Hepatocyte (in vitro differentiated cells): ENCODE measurements around the gene ALDH1B1. TPM values are rescaled to one million over a fixed set of nuclear protein-coding genes. Genes with fewer than 3 reads are reported as not detected.

Experiments
- DNase-seq: peaks from one replicate; pipeline ENCODE4 v3.0.0-alpha.2; 2016; ENCODE audit warnings: low spot score
- H2AFZ ChIP-seq: fragments of 200-600 bp; sonication (generic); 2 replicates; pipeline ENCODE4 v1.6.0; 2016; ENCODE audit warnings: antibody characterized with exemption, mild to moderate bottlenecking
- H3K27ac ChIP-seq: fragments of 200-600 bp; sonication (generic); 2 replicates; pipeline ENCODE4 v1.5.1; 2016; ENCODE audit warnings: mild to moderate bottlenecking
- H3K27me3 ChIP-seq: fragments of 200-600 bp; sonication (generic); 2 replicates; pipeline ENCODE4 v1.6.1; 2016
- H3K36me3 ChIP-seq: fragments of 200-600 bp; sonication (generic); replicated peaks from 2 replicates; pipeline ENCODE4 v1.5.1; 2016; ENCODE audit warnings: low read depth; ENCODE audit not compliant: insufficient read depth
- H3K4me1 ChIP-seq: fragments of 200-600 bp; sonication (generic); 2 replicates; pipeline ENCODE4 v1.5.1; 2016; ENCODE audit warnings: mild to moderate bottlenecking, moderate library complexity; ENCODE audit not compliant: insufficient read depth
- H3K4me2 ChIP-seq: fragments of 200-600 bp; sonication (generic); 2 replicates; pipeline ENCODE4 v1.6.0; 2016
- H3K4me3 ChIP-seq: fragments of 200-600 bp; sonication (generic); 2 replicates; pipeline ENCODE4 v1.5.1; 2016; ENCODE audit warnings: mild to moderate bottlenecking
- H3K79me2 ChIP-seq: fragments of 200-600 bp; sonication (generic); 2 replicates; pipeline ENCODE4 v1.6.0; 2017; ENCODE audit warnings: mild to moderate bottlenecking
- H3K9me2 ChIP-seq: fragments of 200-600 bp; sonication (generic); replicated peaks from 2 replicates; pipeline ENCODE4 v1.6.0; 2017; ENCODE audit warnings: mild to moderate bottlenecking; ENCODE audit not compliant: insufficient read depth
- H3K9me3 ChIP-seq: fragments of 200-600 bp; sonication (generic); 2 replicates; pipeline ENCODE4 v1.5.1; 2016; ENCODE audit warnings: low read depth, mild to moderate bottlenecking
- H4K20me1 ChIP-seq: fragments of 200-600 bp; sonication (generic); 2 replicates; pipeline ENCODE4 v1.6.0; 2016; ENCODE audit warnings: mild to moderate bottlenecking; ENCODE audit not compliant: insufficient read depth, poor library complexity, severe bottlenecking
- CTCF ChIP-seq: fragments of 200-600 bp; sonication (generic); IDR thresholded peaks from 2 replicates; pipeline ENCODE4 v1.5.1; 2016; ENCODE audit warnings: antibody characterized with exemption, mild to moderate bottlenecking; ENCODE audit not compliant: poor library complexity
- EZH2 ChIP-seq: fragments of 200-600 bp; sonication (generic); IDR thresholded peaks from 2 replicates; pipeline ENCODE4 v1.6.1; 2016; ENCODE audit warnings: antibody characterized with exemption, mild to moderate bottlenecking, borderline replicate concordance
- EZH2phosphoT487 ChIP-seq: fragments of 200-600 bp; sonication (generic); IDR thresholded peaks from one replicate; pipeline ENCODE4 v1.6.1; 2018; ENCODE audit warnings: antibody characterized with exemption, mild to moderate bottlenecking, low read depth, moderate library complexity; ENCODE audit not compliant: unreplicated experiment, severe bottlenecking
- WGBS: methylation state at CpG from one replicate; pipeline ENCODE4 v1.1.6; 2016; ENCODE audit warnings: low lambda C conversion rate; ENCODE audit errors: missing lambda C conversion rate; 5-methylcytosine and 5-hydroxymethylcytosine counted together
- polyA plus RNA-seq: library from polyadenylated mRNA; unstranded; fragments of >200 nt; fragmentation: Nextera tagmentation; extraction: Ambion mirVana; gene quantifications from 2 replicates; pipeline ENCODE4 v1.2.1, GENCODE V29; 2016
- total RNA-seq: library from RNA; depleted of rRNA; stranded (reverse); fragments of >200 nt; gene quantifications from 2 replicates; pipeline ENCODE4 v1.2.3, GENCODE V29; 2014

The ALDH1B1 gene
- total and polyA plus RNA-seq, 2 experiments from 2014 or later, result 30.9 to 45.8 TPM

- H3K27ac ChIP-seq, result no peak overlapping the region
- WGBS, result 67% methylated on average over 21 of the region's 21 CpGs
- TF ChIP-seq EZH2phosphoT487 (no peak), EZH2 (no peak), CTCF (peak; percentile 76)
- H3K4me2 ChIP-seq, result no peak overlapping the region
- no peaks in the 10 kb centered on the region for H3K9me3 ChIP-seq
- H2AFZ ChIP-seq, result no peak overlapping the region
- H3K9me2 ChIP-seq, result no peaks in the 10 kb centered on the region
- H3K4me1 ChIP-seq, result no peaks in the 10 kb centered on the region
- H3K79me2 ChIP-seq, result no peaks in the 10 kb centered on the region
- no peaks in the 10 kb centered on the region for H3K36me3 ChIP-seq
- no peaks in the 10 kb centered on the region for H3K27me3 ChIP-seq
- no peak overlapping the region for H3K4me3 ChIP-seq
- no peaks in the 10 kb centered on the region for H4K20me1 ChIP-seq
- peak; percentile 76 for DNase-seq
Observed at GRCh38 chr9:38362852-38363588, 29.5 kb upstream of the ALDH1B1 start.

- WGBS, result 82% methylated on average over 5 of the region's 5 CpGs
- Histone ChIP-seq H3K4me3 (no peak overlapping the region), H3K4me1 (no peaks in the 10 kb centered on the region), H3K27ac (no peak overlapping the region), H3K36me3 (no peaks in the 10 kb centered on the region), H3K4me2 (no peak overlapping the region), H2AFZ (no peak overlapping the region), H3K9me3 (no peaks in the 10 kb centered on the region), H3K27me3 (no peaks in the 10 kb centered on the region), H3K79me2 (no peaks in the 10 kb centered on the region), H4K20me1 (no peaks in the 10 kb centered on the region), H3K9me2 (no peaks in the 10 kb centered on the region)
- DNase-seq, result no peak
- TF ChIP-seq CTCF (no peak), EZH2phosphoT487 (no peak), EZH2 (no peak)
Observed at GRCh38 chr9:38363589-38363925, 28.9 kb upstream of the ALDH1B1 start.

- TF ChIP-seq EZH2 (no peak), EZH2phosphoT487 (no peak), CTCF (no peak)
- Histone ChIP-seq H3K4me2 (no peak overlapping the region), H3K79me2 (no peaks in the 10 kb centered on the region), H4K20me1 (no peaks in the 10 kb centered on the region), H3K9me2 (no peaks in the 10 kb centered on the region), H3K36me3 (no peaks in the 10 kb centered on the region), H3K9me3 (no peaks in the 10 kb centered on the region), H3K27ac (no peak overlapping the region), H2AFZ (no peak overlapping the region), H3K4me1 (no peaks in the 10 kb centered on the region), H3K4me3 (no peak overlapping the region), H3K27me3 (no peaks in the 10 kb centered on the region)
- DNase-seq, result no peak
Observed at GRCh38 chr9:38367898-38368297, 24.6 kb upstream of the ALDH1B1 start.
